ENCODE results near the gene HBP1.
A peak's percentile ranks its signal among the peaks of the same experiment; 100 is the strongest.

The HBP1 gene

DNA sequence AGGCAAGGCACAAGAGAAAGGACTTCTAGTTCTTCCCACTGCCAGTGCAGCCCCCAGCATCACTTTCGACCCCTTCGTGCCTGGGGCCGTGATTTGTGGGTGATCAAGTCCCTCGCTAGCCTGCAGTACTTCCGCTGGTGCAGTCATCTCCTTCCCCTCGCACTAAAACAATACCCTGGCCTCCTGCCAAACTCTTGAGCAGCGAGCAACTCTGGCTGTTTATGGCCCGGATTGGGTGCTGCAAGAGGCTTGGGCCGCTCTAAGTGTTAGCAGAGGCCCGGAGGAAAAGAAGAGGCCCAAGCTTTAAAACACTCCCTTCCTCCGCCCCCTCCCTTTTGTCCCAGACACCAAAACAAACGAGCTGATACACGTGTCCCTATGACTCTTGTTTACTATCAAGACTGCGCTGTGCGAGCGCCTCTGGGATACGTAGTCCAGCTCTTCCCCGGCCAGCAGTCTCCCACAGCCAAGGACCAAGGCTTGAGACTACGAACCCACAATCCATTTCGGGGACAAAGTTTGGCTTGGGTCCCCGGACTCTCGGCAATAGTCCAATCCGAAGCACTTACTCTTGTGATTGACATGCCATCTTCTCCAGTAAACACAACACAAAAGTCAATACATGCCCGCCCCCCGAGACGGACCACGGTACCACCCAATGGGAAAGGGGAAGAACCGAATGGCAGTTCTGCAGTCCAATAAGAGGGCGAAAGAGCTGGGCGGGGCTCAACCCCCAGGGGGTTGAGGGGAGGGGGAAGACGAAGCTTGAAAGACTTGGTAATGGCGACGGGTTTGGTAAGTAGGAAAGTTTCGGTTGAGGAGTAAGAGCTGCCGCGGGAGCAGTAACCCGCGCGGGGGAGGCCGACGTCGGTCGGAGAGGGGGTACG, at the start of gene HBP1:
Gene HBP1, plus strand, starts transcription at position 771 of the 887 bp plus-strand sequence. CDS start 10,891 bp downstream, outside the sequence.
- H3K27ac ChIP-seq, result peak within 1 kb of the TSS; percentile 100
- peak; percentile 100 for DNase-seq (ENCODE audit: low spot score)
- peak within 1 kb of the TSS; percentile 98 for H3K4me3 ChIP-seq
- TF ChIP-seq, protein P1, sequence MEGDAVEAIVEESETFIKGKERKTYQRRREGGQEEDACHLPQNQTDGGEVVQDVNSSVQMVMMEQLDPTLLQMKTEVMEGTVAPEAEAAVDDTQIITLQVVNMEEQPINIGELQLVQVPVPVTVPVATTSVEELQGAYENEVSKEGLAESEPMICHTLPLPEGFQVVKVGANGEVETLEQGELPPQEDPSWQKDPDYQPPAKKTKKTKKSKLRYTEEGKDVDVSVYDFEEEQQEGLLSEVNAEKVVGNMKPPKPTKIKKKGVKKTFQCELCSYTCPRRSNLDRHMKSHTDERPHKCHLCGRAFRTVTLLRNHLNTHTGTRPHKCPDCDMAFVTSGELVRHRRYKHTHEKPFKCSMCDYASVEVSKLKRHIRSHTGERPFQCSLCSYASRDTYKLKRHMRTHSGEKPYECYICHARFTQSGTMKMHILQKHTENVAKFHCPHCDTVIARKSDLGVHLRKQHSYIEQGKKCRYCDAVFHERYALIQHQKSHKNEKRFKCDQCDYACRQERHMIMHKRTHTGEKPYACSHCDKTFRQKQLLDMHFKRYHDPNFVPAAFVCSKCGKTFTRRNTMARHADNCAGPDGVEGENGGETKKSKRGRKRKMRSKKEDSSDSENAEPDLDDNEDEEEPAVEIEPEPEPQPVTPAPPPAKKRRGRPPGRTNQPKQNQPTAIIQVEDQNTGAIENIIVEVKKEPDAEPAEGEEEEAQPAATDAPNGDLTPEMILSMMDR (IDR thresholded peaks at IDR 0.05), result no peak

- no peak overlapping the region for H3K4me3 ChIP-seq
- DNase-seq (ENCODE audit: low spot score), result no peak
- TF ChIP-seq, protein P1 (IDR thresholded peaks at IDR 0.05), result no peak
- H3K27ac ChIP-seq, result no peak overlapping the region
These were observed 49.3 kb upstream of the HBP1 start for GRCh38 chr7:107119376-107120105.

DNA sequence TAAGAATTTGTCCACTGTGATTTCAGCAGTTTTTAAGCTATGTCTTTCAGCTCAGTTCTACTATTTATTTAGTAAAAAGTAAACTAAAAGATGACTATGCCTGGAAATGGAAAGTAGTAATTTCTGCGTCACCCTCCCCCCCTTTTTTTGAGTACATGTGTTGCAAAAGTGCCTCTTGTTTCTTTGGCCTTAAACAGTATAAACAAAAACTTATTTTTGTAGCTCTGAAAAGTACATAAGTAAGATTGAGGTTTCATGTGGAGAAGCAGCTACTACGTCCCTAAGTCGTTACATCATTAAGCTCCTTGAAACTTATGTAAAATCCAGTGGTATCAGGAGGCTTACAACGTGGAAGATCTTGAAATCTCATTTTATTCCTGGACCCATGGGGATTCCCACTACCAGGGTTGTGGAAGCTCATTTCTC, 46.3 kb upstream of the HBP1 start:
- no peak for DNase-seq (ENCODE audit: low spot score)
- no peak overlapping the region for H3K4me3 ChIP-seq

DNA sequence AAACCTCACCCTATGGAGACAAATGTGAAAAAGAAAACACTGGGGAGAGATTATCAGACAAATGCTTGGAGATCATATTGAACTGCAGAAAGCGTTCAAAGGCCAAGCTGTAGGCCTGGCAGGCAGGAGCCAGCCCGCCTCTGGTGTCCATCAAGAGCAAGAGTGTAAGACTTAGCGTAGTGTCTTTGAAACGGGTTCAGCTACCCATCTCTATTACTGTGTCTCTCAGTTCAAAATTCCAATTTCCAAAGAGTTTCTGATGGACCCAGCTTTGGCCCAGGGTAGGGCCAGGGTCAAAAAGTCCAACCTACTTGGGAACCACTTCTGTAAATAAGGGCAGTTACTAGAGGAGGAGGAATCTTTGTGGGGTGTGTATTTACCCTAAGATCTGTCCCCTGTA, 45.4 kb upstream of the HBP1 start:
- TF ChIP-seq, protein P1 (IDR thresholded peaks at IDR 0.05), result no peak
- H3K27ac ChIP-seq, result no peak overlapping the region
- DNase-seq (ENCODE audit: low spot score), result no peak
- H3K4me3 ChIP-seq, result no peak overlapping the region

More for the DNA sequence above, 46.3 kb upstream of the HBP1 start:
- no peak overlapping the region for H3K27ac ChIP-seq
- TF ChIP-seq, protein P1 (IDR thresholded peaks at IDR 0.05), result no peak

GRCh38 chr7:107125475-107125874, 43.3 kb upstream of the HBP1 start:
- Histone ChIP-seq H3K27ac (no peak overlapping the region), H3K4me3 (no peak overlapping the region)
- TF ChIP-seq, protein P1 (IDR thresholded peaks at IDR 0.05), result no peak
- DNase-seq (ENCODE audit: low spot score), result no peak

DNA sequence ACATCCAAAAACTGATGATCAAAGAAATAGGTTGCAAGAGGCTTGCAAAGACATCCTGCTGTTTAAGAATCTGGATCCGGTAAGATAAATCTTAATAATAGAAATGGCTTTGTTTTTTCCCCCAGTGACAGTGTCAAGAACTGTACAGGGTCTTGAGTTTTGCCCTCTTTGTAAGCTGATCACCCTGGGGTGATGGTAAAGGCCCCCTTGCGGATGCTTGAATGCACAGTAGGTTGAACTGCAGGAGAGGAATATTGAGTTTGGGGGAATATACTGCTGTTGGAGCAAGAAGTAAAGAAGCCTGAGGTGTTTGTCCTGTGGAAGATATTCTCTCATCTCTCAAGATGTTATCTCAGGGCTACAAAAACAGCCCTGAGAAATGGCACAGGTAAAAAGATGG, 40.6 kb upstream of the HBP1 start:
- H3K27ac ChIP-seq, result no peak overlapping the region
- DNase-seq (ENCODE audit: low spot score), result no peak
- TF ChIP-seq, protein P1 (IDR thresholded peaks at IDR 0.05), result no peak
- H3K4me3 ChIP-seq, result no peak overlapping the region
